HepG2 (cell line): ENCODE data around the gene CRYZ. TPM values are rescaled to one million over a fixed set of nuclear protein-coding genes. Genes with fewer than 3 reads are reported as not detected.
A peak's percentile ranks its signal among the peaks of the same experiment; 100 is the strongest.

Experiments
- ATAC-seq: fragments of 200-7000 bp; cut with Tn5 transposase; 3 replicates; pipeline ENCODE4 v1.9.1; 2020; ENCODE audit warnings: mild to moderate bottlenecking, moderate library complexity
- BruUV-seq: library from RNA; stranded (reverse); fragments of 400-500 nt; replicated peaks from 2 replicates; lab custom pipeline; 2021; lab: Mats Ljungman, UMichigan
- CTCF ChIA-PET: fragments of 300-600 bp; formaldehyde crosslinking; extraction: SDS; loops from one replicate; lab custom pipeline; 2021; ENCODE audit warnings: low total read pairs, inconsistent platforms, low intra/inter-chr PET ratio; lab: Yijun Ruan, JAX
- POLR2A ChIA-PET: fragments of 350-600 bp; sonication (Branson Sonifier 250); formaldehyde crosslinking; loops from one replicate; lab custom pipeline; 2020; ENCODE audit warnings: antibody characterized with exemption, inconsistent platforms; lab: Yijun Ruan, JAX
- DNase-seq: peaks from one replicate; pipeline ENCODE4 v3.0.0-alpha.2; 2015; ENCODE audit warnings: low spot score
- FAIRE-seq: peaks from 3 replicates; lab custom pipeline; 2011; peaks lifted over from hg19 to GRCh38; lab: Jason Lieb, UNC
- H2AFZ ChIP-seq: one replicate; pipeline ENCODE4 v1.6.1; 2011; ENCODE audit warnings: low read length, inconsistent platforms
- H3K27ac ChIP-seq: fragments of 300-600 bp; 3 replicates; pipeline ENCODE4 v1.8.0; 2011; ENCODE audit warnings: mixed run types, mild to moderate bottlenecking, mixed read lengths, low read length, inconsistent platforms; ENCODE audit not compliant: insufficient read depth; ENCODE audit errors: extremely low read length
- H3K27me3 ChIP-seq, 2 experiments: fragments of 200-600 bp in 1 of 2; 2 replicates in 1 of 2; 3 replicates in 1 of 2; pipeline versions ENCODE4 v1.6.0 to v1.8.0; 2011; ENCODE audit warnings: low read length in 2 of 2, mild to moderate bottlenecking in 2 of 2, moderate library complexity in 2 of 2, inconsistent platforms in 1 of 2; ENCODE audit not compliant: insufficient read depth in 2 of 2, control insufficient read depth in 1 of 2
- H3K36me3 ChIP-seq, 2 experiments: fragments of 200-600 bp in 1 of 2; replicated peaks in 1 of 2; 2 replicates in 1 of 2; 3 replicates in 1 of 2; pipeline versions ENCODE4 v1.5.1 to v1.8.0; 2011; ENCODE audit warnings: low read length in 2 of 2, inconsistent platforms in 1 of 2; ENCODE audit not compliant: insufficient read depth in 2 of 2, control insufficient read depth in 1 of 2
- H3K4me1 ChIP-seq: 2 replicates; pipeline ENCODE4 v1.5.1; 2012; ENCODE audit warnings: low read length, inconsistent platforms; ENCODE audit not compliant: insufficient read depth
- H3K4me2 ChIP-seq: 2 replicates; pipeline ENCODE4 v1.6.0; 2011; ENCODE audit warnings: low read depth, low read length, inconsistent platforms
- H3K4me3 ChIP-seq, 3 experiments: fragments of 200-600 bp in 1 of 3; sonication (generic), shearing (Covaris generic) in 1 of 3; replicated peaks in 1 of 3; 2 replicates each; pipeline ENCODE4 v1.5.1; 2011 to 2016; ENCODE audit warnings: low read length in 3 of 3, inconsistent platforms in 2 of 3, low read depth in 2 of 3, mild to moderate bottlenecking in 2 of 3, control low read depth in 1 of 3, mixed read lengths in 1 of 3; ENCODE audit not compliant: insufficient read depth in 1 of 3
- H3K79me2 ChIP-seq: one replicate; pipeline ENCODE4 v1.6.1; 2011; ENCODE audit warnings: low read length, inconsistent platforms; ENCODE audit not compliant: insufficient read depth
- H3K9ac ChIP-seq: 2 replicates; pipeline ENCODE4 v1.6.0; 2011; ENCODE audit warnings: mild to moderate bottlenecking, low read depth, low read length, inconsistent platforms; ENCODE audit not compliant: insufficient read depth
- H3K9me3 ChIP-seq: 2 replicates; pipeline ENCODE4 v1.5.1; 2012; ENCODE audit warnings: mild to moderate bottlenecking, low read length
- H4K20me1 ChIP-seq: 2 replicates; pipeline ENCODE4 v1.6.0; 2011; ENCODE audit warnings: inconsistent platforms, mild to moderate bottlenecking, low read length, moderate library complexity; ENCODE audit not compliant: insufficient read depth
- ARID2 ChIP-seq: sonication (generic); formaldehyde crosslinking; IDR thresholded peaks from 2 replicates; pipeline ENCODE4 v1.8.1; 2022; ENCODE audit warnings: mild to moderate bottlenecking, missing genetic modification reagents, borderline replicate concordance
- CBX1 ChIP-seq: IDR thresholded peaks from one replicate; pipeline ENCODE4 v1.6.1; 2016; ENCODE audit warnings: antibody characterized with exemption, low read depth
- CBX5 ChIP-seq: sonication (generic); formaldehyde crosslinking; IDR thresholded peaks from 2 replicates; pipeline ENCODE4 v1.4.0; 2020; ENCODE audit warnings: missing genetic modification reagents, borderline replicate concordance
- GATA4 ChIP-seq: sonication (generic); IDR thresholded peaks from 2 replicates; pipeline ENCODE4 v1.6.1; 2016; ENCODE audit warnings: antibody characterized with exemption, low read depth, borderline replicate concordance
- GLI4 ChIP-seq: sonication (generic); formaldehyde crosslinking; IDR thresholded peaks from 2 replicates; pipeline ENCODE4 v1.5.1; 2020; ENCODE audit warnings: missing genetic modification reagents, mild to moderate bottlenecking, moderate library complexity, borderline replicate concordance
- NCOR1 ChIP-seq: fragments of 200-600 bp; sonication (generic); IDR thresholded peaks from 2 replicates; pipeline ENCODE4 v1.7.0; 2017; ENCODE audit warnings: antibody characterized with exemption, low read length, borderline replicate concordance
- RARA ChIP-seq: IDR thresholded peaks from 2 replicates; pipeline ENCODE4 v1.6.1; 2016; ENCODE audit warnings: missing genetic modification reagents, missing compliant biosample characterization
- SNAPC4 ChIP-seq: sonication (generic); formaldehyde crosslinking; IDR thresholded peaks from 2 replicates; pipeline ENCODE4 v1.4.0; 2020; ENCODE audit warnings: mild to moderate bottlenecking, missing genetic modification reagents
- TP53 ChIP-seq: sonication (generic); formaldehyde crosslinking; conservative IDR thresholded peaks from 2 replicates; pipeline ENCODE4 v1.4.0; 2020; ENCODE audit warnings: missing genetic modification reagents
- ZBTB39 ChIP-seq: sonication (generic); formaldehyde crosslinking; IDR thresholded peaks from 2 replicates; pipeline ENCODE4 v1.5.0; 2020; ENCODE audit warnings: missing genetic modification reagents
- ZNF280B ChIP-seq: sonication (generic); formaldehyde crosslinking; IDR thresholded peaks from 2 replicates; pipeline ENCODE4 v1.5.0; 2020; ENCODE audit warnings: missing genetic modification reagents, mild to moderate bottlenecking, borderline replicate concordance
- ZNF329 ChIP-seq: sonication (generic); formaldehyde crosslinking; IDR thresholded peaks from 2 replicates; pipeline ENCODE4 v1.9.0; 2021; ENCODE audit warnings: low read depth, mild to moderate bottlenecking, missing genetic modification reagents
- ZNF816 ChIP-seq: sonication (generic); formaldehyde crosslinking; IDR thresholded peaks from 2 replicates; pipeline ENCODE4 v1.8.0; 2022; ENCODE audit warnings: missing genetic modification reagents, mild to moderate bottlenecking, borderline replicate concordance
- WGBS: methylation state at CpG from one replicate; pipeline ENCODE4 v1.1.6; 2017; ENCODE audit warnings: low lambda C conversion rate; 5-methylcytosine and 5-hydroxymethylcytosine counted together
- in situ Hi-C: cut with HindIII; loops from 2 replicates; pipeline ENCODE4 v1.10.0; 2017; ENCODE audit warnings: low pct_unique_long_range_greater_than_20kb; ENCODE audit not compliant: extremely low pct_ligation_motif_present
- intact Hi-C: fragments of 100-400 bp; cut with micrococcal nuclease; formaldehyde crosslinking; loops from one replicate; pipeline ENCODE4 v1.10.0; 2022; ENCODE audit not compliant: unreplicated experiment
- polyA plus RNA-seq, 8 experiments: library from polyadenylated mRNA; depleted of rRNA in 3 of 8; stranded (reverse) in 7 of 8; unstranded in 1 of 8; fragments of >200 nt; fragmentation: Illumina TruSeq in 4 of 8; extraction: Trizol in 4 of 8; gene quantifications; 2 replicates each; pipeline versions ENCODE4 v1.2.1 to v1.2.3, GENCODE V29; 2011 to 2016; ENCODE audit warnings: low read depth in 4 of 8, missing spikeins in 1 of 8, mixed read lengths in 1 of 8; ENCODE audit not compliant: insufficient read depth in 1 of 8
- total RNA-seq, 5 experiments: library from RNA; depleted of rRNA; stranded (reverse); fragments of >200 nt; fragmentation: Illumina TruSeq; extraction: Trizol; gene quantifications; 2 replicates each; pipeline ENCODE4 v1.2.3, GENCODE V29; 2016; ENCODE audit warnings: low read depth in 1 of 5

The CRYZ gene
- total and polyA plus RNA-seq, 2 of the 13 experiments (the other 11 are each of a cell fraction or from before 2014, with no cell fraction given): 115 to 211 TPM

- H3K79me2 ChIP-seq: peaks cover 42% of the 10 kb centered on the region
- no peak for ATAC-seq
- H3K9ac ChIP-seq: no peak overlapping the region
- no peak for DNase-seq
- peaks cover 25 to 56% of the 10 kb centered on the region in 2 experiments for H3K36me3 ChIP-seq
- H2AFZ ChIP-seq: no peak overlapping the region
- H3K4me3 ChIP-seq: no peak overlapping the region
- peaks cover 19% of the 10 kb centered on the region for H3K9me3 ChIP-seq
- ChIA-PET CTCF (no interaction called here), POLR2A (interaction anchor here (1.1 kb wide), 1 partner anchor 9 kb away, joined by 3 read pairs; no protein-coding TSS in a partner anchor)
- no peak overlapping the region for H3K4me2 ChIP-seq
- no CpG with 5 or more reads among the region's 1 CpG for WGBS
- no peaks in the 10 kb centered on the region; the same call in 1 of the 2 replicates for H4K20me1 ChIP-seq
- in situ Hi-C loops (no loop called here), intact Hi-C loops (no loop called here)
- TF ChIP-seq CBX1: peak; percentile 27
- TF ChIP-seq GLI4: no peak
- TF ChIP-seq TP53 (CRISPR knock-in tag): no peak
- no peak for TF ChIP-seq NCOR1
- TF ChIP-seq SNAPC4 (CRISPR knock-in tag): no peak
- peak; percentile 56; the same call in 1 of the 2 replicates for TF ChIP-seq CBX5 (CRISPR knock-in tag)
- no peak for TF ChIP-seq RARA (CRISPR knock-in tag)
- TF ChIP-seq GATA4: no peak
- no peak for TF ChIP-seq ARID2 (CRISPR knock-in tag)
- TF ChIP-seq ZNF329 (CRISPR knock-in tag): no peak
- 0 out of 2 replicates have a peak, but pooled peaks have one; percentile 28 for TF ChIP-seq ZNF280B (CRISPR knock-in tag)
- TF ChIP-seq ZNF816 (CRISPR knock-in tag): no peak
- TF ChIP-seq ZBTB39: no peak
- no peak for FAIRE-seq
- no peaks in the 10 kb centered on the region for H3K27me3 ChIP-seq
- H3K27ac ChIP-seq: no peak overlapping the region
- peaks cover 38% of the 10 kb centered on the region for H3K4me1 ChIP-seq
- BruUV-seq: no TSS peak
Measured at GRCh38 chr1:74726063-74726462, 6.8 kb downstream of the CRYZ start.
